HG02943 (cell line): ENCODE results near the gene KCNQ1OT1.
"Not testable (repeated sequence)": the region's sequence is repeated elsewhere in the genome, so short reads cannot be mapped to it uniquely, and the experiment has no call there.

Experiments
- ATAC-seq: cut with Tn5 transposase; IDR thresholded peaks from one replicate; pipeline ENCODE4 v1.9.1; 2021; ENCODE audit warnings: mild to moderate bottlenecking, low read depth, moderate library complexity; ENCODE audit not compliant: unreplicated experiment

Gene KCNQ1OT1

GRCh38 chr11:2655834-2656622 is 43.8 kb downstream of the KCNQ1OT1 start:
- no peak for ATAC-seq

GRCh38 chr11:2655016-2655719 is 44.6 kb downstream of the KCNQ1OT1 start:
- ATAC-seq, result no peak

GRCh38 chr11:2653930-2654739 is 45.7 kb downstream of the KCNQ1OT1 start:
- ATAC-seq, result no peak

GRCh38 chr11:2653198-2653551 is 46.6 kb downstream of the KCNQ1OT1 start:
- ATAC-seq, result no peak

GRCh38 chr11:2652333-2653197 is 47.2 kb downstream of the KCNQ1OT1 start:
- no peak for ATAC-seq

- ATAC-seq, result no peak
Measured at GRCh38 chr11:2651826-2652271, 47.9 kb downstream of the KCNQ1OT1 start.

- ATAC-seq, result no peak
Measured at GRCh38 chr11:2651054-2651617, 48.7 kb downstream of the KCNQ1OT1 start.

GRCh38 chr11:2650343-2650867 is 49.4 kb downstream of the KCNQ1OT1 start:
- ATAC-seq, result no peak

GRCh38 chr11:2649848-2650247 is 49.9 kb downstream of the KCNQ1OT1 start:
- ATAC-seq, result no peak

GRCh38 chr11:2649400-2649799 is 50.4 kb downstream of the KCNQ1OT1 start:
- ATAC-seq, result no peak

GRCh38 chr11:2647953-2648352 is 51.8 kb downstream of the KCNQ1OT1 start:
- ATAC-seq, result no peak

- ATAC-seq, result no peak
Measured at GRCh38 chr11:2647167-2647566, 52.6 kb downstream of the KCNQ1OT1 start.

- no peak for ATAC-seq
Measured at GRCh38 chr11:2645779-2646118, 54.0 kb downstream of the KCNQ1OT1 start.

GRCh38 chr11:2644844-2645778 is 54.7 kb downstream of the KCNQ1OT1 start:
- ATAC-seq, result no peak

- no peak for ATAC-seq
Measured at GRCh38 chr11:2643746-2644145, 56.0 kb downstream of the KCNQ1OT1 start.

GRCh38 chr11:2641623-2642022 is 58.2 kb downstream of the KCNQ1OT1 start:
- no peak for ATAC-seq

GRCh38 chr11:2639763-2640162 is 60.0 kb downstream of the KCNQ1OT1 start:
- ATAC-seq, result not testable (repeated sequence)

- ATAC-seq, result no peak
Measured at GRCh38 chr11:2631161-2631560, 68.6 kb downstream of the KCNQ1OT1 start.

GRCh38 chr11:2630679-2631078 is 69.1 kb downstream of the KCNQ1OT1 start:
- no peak for ATAC-seq
